GM19099 (cell line): ENCODE data around the gene DCLK1.

Source experiments
- POLR2A ChIP-seq: IDR thresholded peaks from 3 replicates; pipeline ENCODE4 v1.6.1; 2011; ENCODE audit warnings: low read depth; ENCODE audit not compliant: insufficient read length; ENCODE audit errors: extremely low read depth

DCLK1 gene

GRCh38 chr13:35830850-35831450 is 300.2 kb downstream of the DCLK1 start:
- no peak for TF ChIP-seq POLR2A

- no peak for TF ChIP-seq POLR2A
Observed at GRCh38 chr13:35826626-35827254, 304.4 kb downstream of the DCLK1 start.

- TF ChIP-seq POLR2A: no peak
Observed at GRCh38 chr13:35824825-35825224, 306.4 kb downstream of the DCLK1 start.

DNA sequence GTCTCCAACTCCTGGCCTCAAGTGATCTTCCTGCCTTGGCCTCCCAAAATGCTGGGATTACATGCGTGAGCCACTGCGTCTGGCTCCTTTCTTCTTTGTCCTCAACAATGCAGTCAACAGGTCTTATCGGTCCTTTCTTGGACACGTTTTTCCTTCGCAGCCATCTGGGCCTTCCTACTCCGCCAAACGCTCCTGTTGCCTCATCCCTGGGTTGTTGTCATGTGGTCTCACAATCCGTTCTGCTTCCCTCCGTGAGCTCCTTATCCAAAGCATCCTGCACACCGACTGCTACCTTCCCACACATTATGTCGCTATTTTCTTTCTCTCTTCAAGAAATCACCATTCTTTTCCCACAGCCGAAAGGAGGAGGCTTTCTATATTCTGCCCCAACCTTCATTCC is 306.8 kb downstream of the DCLK1 start:
- no peak for TF ChIP-seq POLR2A

DNA sequence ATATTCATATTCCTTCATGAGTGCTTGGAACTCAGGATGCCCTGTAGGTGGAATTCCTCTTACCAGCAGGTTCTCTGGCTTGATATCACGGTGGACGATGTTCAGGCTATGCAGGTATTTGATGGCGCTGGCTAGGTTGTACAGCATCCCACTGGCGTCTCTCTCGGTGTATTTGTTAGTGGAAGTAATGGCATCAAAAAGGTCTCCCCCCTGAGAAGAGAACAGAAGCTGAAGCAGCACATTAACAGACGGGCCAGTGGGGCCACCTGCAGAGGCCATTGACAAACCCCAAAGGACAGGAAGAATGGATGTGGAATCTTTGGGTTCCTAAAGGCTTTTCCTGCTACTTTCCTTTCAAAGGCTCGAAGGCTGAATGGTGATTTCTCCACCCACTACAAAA is 308.5 kb downstream of the DCLK1 start:
- TF ChIP-seq POLR2A: no peak

GRCh38 chr13:35818633-35819067 is 312.5 kb downstream of the DCLK1 start:
- TF ChIP-seq POLR2A: no peak

- no peak for TF ChIP-seq POLR2A
Observed at GRCh38 chr13:35817642-35818607, 313.3 kb downstream of the DCLK1 start.

DNA sequence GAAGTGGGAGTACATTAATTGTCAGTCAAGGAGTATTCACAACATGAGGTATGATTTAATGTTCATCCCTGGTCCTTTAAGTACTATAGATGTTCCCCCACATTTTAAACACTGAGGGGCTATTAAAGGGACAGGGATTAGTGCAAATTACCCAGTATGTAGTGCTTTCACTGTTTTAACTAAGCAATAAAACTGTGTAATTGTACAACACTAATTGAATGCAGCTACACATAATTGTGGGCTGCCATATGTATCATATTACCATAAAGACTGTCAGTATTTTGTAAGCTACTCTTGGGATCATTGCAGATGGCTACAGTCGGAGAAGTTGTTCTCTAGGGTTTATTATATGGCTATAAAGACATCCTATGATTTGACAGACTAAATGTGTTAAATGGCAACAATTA is 316.6 kb downstream of the DCLK1 start:
- no peak for TF ChIP-seq POLR2A

DNA sequence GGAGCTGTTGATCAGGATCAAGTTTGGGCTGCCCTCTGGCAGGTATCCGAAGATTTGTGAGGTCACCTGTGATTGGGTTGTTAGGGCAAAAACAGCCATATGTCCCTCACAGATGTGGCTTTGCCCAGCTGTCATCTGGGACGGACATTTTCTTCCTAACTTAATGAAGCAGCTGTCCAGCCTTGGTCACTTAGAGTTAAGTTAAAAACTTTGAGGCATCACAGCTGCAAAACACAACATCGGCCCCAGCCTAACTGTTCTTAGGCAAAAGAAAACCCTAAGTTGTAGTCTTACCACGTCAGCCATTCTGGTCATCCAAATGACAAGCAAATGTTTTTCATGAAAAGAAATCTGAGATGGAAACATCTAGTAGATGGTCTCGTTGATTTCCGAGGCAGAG is 318.4 kb downstream of the DCLK1 start:
- no peak for TF ChIP-seq POLR2A

GRCh38 chr13:35810321-35810720 is 320.9 kb downstream of the DCLK1 start:
- no peak for TF ChIP-seq POLR2A

GRCh38 chr13:35808846-35809245 is 322.3 kb downstream of the DCLK1 start:
- TF ChIP-seq POLR2A: no peak

GRCh38 chr13:35804901-35805300 is 326.3 kb downstream of the DCLK1 start:
- TF ChIP-seq POLR2A: no peak

GRCh38 chr13:35797991-35798390 is 333.2 kb downstream of the DCLK1 start:
- TF ChIP-seq POLR2A: no peak

DNA sequence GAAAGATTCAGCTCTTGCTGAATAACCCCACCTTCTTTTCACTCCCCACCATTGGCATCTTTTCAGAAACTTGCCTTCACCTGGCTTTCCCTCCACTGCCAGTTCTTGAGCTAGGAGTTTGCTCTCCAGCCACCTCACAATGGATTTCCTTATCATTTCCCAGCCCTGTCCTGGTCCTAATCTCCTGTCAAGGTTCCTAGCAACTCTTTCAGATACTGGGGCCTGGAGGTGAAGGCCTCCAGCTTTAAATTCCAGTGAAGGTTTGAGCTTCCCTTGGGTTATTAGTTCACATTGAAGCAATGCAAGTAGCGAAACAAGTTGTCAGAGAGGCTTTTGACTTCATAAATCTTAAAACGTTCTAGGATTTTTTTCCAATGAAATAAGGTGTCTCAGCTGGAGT is 333.9 kb downstream of the DCLK1 start:
- no peak for TF ChIP-seq POLR2A

GRCh38 chr13:35796623-35797022 is 334.6 kb downstream of the DCLK1 start:
- TF ChIP-seq POLR2A: no peak
